Measurements from ENCODE around the gene NPAS3.

DNA sequence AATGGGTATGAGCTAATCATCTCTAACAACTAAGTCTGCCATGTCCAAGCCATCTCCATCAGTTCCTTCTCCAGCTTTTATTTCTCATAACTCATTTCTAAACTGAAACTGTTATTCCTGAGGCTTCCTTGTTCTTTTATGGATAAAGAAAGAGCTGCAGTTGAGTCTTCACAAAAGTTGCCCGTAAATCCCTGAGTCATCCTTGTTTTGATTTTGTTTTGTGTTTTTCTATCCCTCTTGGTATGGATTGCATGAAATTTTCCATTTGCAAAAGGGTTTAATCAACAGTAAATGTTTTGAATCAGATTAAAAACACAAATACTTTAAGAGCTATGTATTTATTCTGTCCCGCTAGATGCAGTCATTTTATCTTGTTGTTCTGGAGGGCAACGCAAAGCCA, 721.6 kb downstream of the NPAS3 start:
- TF ChIP-seq, protein P1, sequence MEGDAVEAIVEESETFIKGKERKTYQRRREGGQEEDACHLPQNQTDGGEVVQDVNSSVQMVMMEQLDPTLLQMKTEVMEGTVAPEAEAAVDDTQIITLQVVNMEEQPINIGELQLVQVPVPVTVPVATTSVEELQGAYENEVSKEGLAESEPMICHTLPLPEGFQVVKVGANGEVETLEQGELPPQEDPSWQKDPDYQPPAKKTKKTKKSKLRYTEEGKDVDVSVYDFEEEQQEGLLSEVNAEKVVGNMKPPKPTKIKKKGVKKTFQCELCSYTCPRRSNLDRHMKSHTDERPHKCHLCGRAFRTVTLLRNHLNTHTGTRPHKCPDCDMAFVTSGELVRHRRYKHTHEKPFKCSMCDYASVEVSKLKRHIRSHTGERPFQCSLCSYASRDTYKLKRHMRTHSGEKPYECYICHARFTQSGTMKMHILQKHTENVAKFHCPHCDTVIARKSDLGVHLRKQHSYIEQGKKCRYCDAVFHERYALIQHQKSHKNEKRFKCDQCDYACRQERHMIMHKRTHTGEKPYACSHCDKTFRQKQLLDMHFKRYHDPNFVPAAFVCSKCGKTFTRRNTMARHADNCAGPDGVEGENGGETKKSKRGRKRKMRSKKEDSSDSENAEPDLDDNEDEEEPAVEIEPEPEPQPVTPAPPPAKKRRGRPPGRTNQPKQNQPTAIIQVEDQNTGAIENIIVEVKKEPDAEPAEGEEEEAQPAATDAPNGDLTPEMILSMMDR (IDR thresholded peaks at IDR 0.05 in 8 of 11, conservative IDR thresholded peaks at IDR 0.05 in 3 of 11): no peak
- TF ChIP-seq POLR2AphosphoS5 (IDR thresholded peaks at IDR 0.05): no peak
